Measurements from ENCODE around the gene FSTL5.

DNA sequence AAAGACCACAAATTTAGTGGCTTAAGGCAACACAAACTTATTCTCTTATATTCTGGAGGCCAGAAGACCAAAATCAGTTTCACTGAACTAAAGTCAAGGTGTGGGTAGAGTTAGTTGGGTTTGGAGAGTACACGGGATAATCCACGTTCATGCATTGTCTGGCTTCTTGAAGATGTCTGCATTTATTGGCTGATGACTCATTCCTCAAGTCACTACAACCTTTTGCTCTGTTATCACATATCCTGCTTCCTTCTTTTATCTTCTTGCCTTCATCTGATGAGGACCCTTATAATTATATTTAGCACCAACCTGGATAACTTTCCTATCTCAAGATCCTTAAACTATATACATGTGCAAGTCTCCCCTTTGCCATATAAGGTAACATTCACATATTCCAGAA is 590.0 kb downstream of the FSTL5 start:
- TF ChIP-seq, protein P1, sequence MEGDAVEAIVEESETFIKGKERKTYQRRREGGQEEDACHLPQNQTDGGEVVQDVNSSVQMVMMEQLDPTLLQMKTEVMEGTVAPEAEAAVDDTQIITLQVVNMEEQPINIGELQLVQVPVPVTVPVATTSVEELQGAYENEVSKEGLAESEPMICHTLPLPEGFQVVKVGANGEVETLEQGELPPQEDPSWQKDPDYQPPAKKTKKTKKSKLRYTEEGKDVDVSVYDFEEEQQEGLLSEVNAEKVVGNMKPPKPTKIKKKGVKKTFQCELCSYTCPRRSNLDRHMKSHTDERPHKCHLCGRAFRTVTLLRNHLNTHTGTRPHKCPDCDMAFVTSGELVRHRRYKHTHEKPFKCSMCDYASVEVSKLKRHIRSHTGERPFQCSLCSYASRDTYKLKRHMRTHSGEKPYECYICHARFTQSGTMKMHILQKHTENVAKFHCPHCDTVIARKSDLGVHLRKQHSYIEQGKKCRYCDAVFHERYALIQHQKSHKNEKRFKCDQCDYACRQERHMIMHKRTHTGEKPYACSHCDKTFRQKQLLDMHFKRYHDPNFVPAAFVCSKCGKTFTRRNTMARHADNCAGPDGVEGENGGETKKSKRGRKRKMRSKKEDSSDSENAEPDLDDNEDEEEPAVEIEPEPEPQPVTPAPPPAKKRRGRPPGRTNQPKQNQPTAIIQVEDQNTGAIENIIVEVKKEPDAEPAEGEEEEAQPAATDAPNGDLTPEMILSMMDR (IDR thresholded peaks at IDR 0.05): no peak
- no peak for TF ChIP-seq POLR2AphosphoS5 (IDR thresholded peaks at IDR 0.05)

All from suprapubic skin (tissue), 3 donors.